A673 (cell line): ENCODE measurements around the gene TBPL1.

Source experiments
- CTCF ChIP-seq: fragments of 300-800, 200-600 bp; sonication (generic); conservative IDR thresholded peaks from 2 replicates; pipeline ENCODE4 v1.5.1; 2017; ENCODE audit warnings: low read depth, mild to moderate bottlenecking, antibody characterized with exemption, low read length, moderate library complexity, mixed read lengths
- EZH2 ChIP-seq: fragments of 200-600 bp; sonication (generic); IDR thresholded peaks from 2 replicates; pipeline ENCODE4 v1.6.1; 2017; ENCODE audit warnings: borderline replicate concordance, low read depth, mild to moderate bottlenecking, mixed read lengths, antibody characterized with exemption, low read length; ENCODE audit not compliant: poor library complexity, severe bottlenecking

GRCh38 chr6:133947302-133947900, 5.6 kb upstream of the TBPL1 start:
- TF ChIP-seq CTCF (no peak), EZH2 (no peak)
